Inflammatory macrophage treated with lipopolysaccharide for 1 hour (primary cell): ENCODE data around the gene LGI4.
"Not testable (repeated sequence)": the region's sequence is repeated elsewhere in the genome, so short reads cannot be mapped to it uniquely, and the experiment has no call there.

Experiments
- DNase-seq, 2 donors: peaks; one replicate each; pipeline ENCODE4 v3.0.0-alpha.2; 2020 to 2022

Gene LGI4

DNA sequence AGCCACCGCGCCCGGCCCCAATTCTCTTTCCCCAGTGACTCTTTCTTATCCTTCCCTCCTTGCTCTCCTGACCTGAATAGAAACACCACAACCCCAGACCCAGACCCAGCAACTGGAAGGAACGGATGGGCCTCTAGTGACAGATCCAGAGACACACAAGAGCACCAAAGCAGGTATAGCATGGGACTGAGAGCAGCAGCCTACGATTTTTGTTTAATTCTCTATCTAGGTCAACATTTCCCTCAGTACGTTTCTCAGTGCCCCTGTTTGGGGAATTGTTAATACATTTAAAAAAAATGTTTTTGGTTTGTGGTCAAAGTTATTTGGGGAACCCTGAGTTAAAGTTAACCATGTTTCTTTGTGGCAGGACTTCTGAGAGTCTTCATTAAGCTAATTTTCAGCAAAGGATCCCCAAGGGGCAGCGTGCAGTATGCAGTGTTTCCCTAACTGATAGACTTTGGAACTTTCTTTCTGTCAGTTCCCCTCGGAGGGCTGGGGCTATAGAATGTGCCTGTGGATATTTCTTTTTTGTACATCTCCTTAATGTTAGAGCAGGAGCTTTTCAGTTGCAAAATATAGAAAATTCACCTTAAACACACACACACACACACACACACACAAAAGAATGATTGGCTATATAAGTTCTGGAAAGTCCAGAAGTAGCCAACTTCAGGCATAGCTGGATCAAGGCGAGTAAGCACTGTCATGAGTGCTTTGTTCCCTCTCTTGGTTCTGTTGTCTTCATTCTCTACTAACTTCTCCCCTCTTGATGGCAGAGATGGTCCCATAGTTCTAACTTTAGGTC is 26.0 kb upstream of the LGI4 start:
- DNase-seq = no peak

DNA sequence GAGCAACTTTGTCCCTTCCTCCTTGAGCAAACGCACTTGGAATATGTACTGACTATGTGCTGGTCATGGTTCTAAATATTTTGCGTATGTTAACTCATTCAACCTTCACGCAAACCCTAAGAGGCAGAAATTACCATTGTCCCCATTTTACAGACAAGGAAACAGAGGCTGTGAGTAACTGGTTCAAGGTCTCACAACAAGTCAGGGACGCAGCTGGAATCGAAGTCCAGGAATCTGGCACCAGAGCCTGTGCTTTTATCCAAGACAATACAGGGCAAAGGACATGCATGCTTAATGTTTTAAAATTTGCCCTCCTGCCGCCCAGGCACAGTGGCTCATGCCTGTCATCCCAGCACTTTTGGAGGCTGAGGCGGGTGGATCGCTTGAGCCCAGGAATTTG is 24.7 kb upstream of the LGI4 start:
- no peak for DNase-seq

DNA sequence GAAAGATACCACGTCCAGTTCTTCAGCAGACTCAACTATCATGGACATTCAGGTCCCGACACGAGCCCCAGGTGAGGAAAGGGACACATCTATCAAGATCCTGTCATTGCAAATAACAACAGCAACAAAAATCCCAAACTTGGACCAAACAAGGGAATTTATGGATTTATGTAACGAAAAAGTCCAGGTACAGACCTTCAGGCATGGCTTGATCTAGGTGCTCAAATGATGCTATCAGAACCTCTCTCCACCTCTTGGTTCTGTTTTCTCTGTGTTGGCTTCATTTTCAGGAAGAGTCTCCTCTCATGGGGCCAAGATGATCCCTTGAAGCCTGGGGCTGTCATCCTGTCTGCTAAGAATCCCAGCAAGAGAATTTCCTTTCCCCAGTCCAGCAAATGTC is 22.6 kb upstream of the LGI4 start:
- DNase-seq = no peak

DNA sequence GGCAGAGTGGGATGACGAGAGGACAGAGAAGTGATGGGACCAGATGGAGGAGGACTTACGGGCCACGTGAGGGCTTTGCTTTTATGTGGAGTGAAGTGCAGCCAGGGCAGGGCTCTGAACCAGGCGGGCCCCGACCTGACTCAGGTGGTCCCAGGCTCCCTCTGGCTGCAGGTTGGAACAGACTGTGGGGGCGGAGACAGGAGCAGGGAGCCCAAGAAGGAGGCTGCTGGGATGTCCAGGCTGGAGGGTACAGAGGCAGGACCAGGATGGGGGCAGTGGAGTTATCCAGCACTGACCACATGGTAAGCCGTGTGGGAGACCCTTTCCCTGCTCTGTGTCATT is 21.8 kb upstream of the LGI4 start:
- no peak for DNase-seq

DNA sequence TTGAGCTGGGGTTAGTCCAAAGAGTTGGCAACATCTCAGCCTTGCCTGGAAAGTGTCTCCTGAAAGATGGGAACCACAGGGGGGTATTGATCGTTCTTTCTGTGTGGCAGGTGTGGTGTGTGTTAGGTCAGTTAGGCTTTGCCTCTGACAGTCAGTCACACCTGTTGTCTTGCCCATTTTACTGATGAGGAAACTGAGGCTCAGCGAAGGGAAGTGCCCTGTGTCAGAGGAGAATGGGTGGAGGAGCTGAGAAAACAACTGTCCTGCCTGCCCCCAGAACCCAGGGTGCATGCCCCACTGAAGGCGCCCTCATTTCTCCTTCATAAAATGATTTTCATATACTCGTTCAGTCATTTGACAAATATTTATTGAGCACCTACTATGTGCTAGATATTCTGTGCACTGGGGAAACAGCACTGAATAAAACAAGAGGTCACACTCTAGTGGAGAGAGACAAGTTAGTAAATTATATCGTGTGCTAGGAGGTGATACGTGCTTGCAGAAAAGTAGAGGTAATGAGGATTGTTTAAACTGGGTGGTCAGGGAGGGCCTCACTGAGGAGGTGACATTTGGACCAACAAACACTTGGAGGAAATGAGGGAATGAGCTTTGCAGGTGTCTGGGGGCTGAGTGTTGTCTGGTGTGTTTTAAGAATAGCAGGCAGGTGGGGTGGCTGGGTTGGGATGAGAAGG is 21.3 kb upstream of the LGI4 start:
- no peak for DNase-seq

DNA sequence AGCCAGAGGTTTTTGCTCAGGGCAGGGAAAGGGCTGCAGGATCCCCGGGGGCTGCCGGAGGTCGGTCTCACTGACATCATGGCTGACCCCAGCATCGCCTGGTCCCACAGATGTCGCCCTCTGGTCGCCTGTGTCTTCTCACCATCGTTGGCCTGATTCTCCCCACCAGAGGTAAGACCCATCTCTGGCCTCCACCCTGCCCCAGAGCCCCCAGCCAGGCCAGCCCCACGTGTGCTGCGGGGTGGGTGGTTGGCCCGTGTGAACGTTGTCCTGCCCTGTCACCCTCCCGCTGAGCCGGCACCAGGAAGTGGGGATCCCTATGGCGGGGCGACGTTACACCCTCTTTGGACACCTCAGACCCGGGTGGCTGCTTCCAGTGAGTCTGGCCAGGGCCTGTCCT is 20.6 kb upstream of the LGI4 start:
- DNase-seq = no peak

DNA sequence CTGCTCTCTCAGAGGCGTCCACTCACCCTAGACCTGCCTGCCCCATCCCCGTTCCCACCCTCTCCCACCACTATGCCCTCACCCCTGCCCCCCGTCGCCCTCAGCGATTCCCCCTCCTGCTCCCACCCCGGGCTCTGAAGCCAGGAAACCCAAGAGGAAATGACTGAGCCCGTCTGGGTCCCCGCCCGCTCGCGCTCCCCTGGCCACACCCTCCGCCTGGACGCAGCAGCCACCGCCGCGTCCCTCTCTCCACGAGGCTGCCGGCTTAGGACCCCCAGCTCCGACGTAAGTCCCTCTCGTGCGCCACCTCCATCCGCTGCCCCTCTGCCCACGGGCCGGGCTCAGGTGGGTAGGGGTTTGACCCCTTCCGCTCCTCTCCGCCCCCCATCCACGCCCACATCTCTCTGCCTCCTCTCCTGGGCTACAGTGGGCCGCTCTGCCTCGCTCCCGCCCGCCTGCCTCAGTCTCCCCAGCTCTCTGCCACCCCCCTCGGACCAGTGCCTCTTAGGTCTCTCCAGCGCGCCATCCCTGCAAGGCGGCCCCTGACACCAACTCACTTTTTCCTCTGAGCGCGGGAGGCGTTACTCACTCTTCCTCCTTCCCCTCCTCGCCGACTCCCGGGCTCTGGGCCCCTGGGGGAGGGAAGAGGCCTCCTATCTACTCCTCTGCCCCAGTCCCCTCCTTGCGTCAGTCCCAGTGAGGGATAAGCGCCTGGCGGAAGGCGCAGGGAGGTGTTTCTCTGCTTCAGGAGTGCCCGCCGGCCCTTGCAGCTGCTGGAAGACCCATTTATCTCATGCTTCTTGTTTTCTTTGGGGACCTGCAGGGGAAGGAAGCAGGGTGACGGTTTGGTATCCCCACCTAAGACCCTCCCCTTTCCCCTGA is 19.9 kb upstream of the LGI4 start, which contains the start of gene FXYD5:
FXYD5 (plus strand) TSS at position 211 of the 882 bp plus-strand sequence. CDS start 816 bp downstream, outside the sequence.
- peak; percentile 81 to 84 for DNase-seq

DNA sequence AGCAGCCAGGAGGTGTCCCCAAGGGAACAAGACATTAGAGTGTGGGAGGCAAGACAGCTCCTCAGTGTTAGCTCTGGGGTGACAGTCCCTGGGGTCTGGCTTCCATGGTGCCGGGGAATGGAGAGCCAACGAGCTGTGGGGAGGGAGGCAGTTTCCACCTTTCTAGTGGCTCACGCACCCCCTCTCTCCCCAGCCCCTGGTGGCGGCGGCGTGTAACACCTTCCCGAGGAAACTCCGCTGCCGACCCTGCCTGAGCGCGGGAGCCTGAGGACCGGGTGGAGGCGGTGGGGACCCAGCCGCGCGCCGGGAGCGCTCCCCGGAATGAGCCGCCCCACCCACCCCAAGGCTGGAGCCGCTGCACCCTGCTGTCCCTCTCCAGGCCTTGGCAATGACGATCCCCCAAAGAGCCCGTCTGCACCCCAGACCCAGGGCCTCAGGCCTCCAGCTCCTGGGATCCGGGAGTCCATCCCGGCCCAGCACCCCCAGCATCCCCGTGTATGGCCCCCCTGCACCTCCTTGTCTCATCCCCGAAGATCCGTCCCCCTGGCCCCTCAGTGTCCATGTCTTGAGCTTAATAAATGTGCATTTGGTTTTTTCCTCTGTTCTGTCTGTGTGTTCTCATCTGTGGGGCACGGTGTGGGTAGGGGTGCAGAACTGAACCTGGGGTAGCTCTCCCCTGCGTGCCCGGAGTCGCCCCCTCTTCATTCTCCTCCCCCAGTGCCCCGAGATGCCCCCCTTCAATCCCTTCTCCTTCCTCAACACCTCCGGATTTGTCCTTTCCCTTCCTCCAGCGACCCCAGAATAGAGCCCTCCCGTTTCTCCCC is 19.1 kb upstream of the LGI4 start:
- DNase-seq = peak in 1 of 2 donors; percentile 27

DNA sequence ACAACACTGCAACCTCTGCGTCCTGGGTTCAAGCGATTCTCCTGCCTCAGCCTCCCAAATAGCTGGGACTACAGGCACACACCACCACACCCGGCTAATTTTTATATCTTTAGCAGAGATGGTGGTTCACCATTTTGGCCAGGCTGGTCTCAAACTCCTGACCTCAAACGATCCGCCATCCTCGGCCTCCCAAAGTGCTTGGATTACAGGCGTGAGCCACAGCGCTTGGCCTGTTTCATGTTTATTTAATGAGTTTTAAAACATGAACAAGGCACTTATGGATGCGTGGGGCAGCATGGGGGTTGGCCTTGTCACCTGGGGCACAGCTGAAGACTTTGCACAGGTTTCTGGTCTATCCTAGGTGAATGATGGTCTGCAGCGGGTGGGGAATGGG is 18.3 kb upstream of the LGI4 start:
- not testable (repeated sequence) for DNase-seq

DNA sequence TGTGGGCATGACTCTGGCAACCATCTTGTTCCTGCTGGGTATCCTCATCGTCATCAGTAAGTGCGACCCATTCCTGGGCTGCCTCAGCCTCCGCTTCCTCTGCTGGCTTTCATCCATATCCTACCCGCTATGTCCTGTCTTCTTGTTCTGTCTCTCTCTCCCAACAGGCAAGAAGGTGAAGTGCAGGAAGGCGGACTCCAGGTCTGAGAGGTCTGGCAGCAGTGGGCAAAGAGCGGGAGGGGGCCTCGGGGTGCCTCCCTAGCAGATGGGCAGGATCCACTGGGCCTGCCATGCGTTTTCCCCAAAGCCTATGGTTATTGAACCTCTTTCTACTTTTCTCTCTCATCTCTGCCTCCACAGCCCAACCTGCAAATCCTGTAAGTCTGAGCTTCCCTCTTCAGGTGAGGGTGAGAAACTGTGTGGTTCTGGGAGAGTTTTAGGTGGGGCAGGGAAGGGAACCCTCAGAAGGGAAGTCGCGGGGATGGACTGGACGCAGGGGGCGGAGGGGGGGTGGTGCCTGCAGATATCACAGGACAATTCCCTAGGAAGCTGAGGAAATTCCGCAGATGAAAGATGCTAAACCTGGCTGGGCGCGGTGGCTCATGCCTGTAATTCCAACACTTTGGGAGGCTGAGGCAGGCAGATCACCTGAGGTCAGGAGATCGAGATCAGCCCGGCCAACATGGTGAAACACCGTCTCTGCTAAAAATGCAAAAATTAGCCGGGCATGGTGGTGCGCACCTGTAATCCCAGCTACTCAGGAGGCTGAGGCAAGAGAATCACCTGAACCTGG is 16.6 kb upstream of the LGI4 start:
- no peak for DNase-seq

DNA sequence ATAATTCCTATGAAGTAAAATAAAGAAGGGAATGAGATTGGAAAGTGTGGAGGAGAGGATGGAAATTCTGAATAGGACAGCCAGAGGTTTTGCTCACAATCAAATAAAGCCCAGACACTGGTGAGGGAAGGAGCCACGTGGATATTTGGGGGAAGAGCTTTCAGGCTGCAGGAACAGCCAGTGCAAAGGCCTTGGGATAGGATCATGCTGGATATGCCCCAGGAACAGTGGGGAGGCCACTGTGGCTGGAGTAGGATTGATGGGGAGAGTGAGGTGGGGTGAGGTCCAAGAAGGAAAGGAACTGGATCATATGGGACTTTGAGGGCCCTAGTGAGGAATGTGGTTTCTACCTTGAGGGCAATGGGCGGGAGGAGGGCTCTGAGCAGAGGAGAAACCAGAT is 15.6 kb upstream of the LGI4 start:
- no peak for DNase-seq

DNA sequence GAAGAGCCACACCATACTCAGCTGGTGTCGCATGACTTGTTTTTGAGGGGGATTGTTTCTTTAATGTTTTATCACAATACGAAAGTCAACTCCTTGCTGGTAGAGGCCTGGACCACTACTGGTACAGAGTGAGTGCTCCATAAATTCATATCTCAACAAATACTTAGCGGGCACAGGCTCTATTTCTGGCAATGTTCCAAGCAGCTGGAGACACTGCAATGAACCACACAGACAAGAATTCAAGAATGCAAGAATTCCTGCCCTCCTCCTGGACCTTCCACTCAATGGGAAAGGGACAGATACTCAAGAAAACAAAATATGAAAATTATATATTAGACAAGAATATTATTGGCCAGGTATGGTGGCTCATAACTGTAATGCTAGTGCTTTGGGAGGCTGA is 14.6 kb upstream of the LGI4 start:
- DNase-seq = no peak

DNA sequence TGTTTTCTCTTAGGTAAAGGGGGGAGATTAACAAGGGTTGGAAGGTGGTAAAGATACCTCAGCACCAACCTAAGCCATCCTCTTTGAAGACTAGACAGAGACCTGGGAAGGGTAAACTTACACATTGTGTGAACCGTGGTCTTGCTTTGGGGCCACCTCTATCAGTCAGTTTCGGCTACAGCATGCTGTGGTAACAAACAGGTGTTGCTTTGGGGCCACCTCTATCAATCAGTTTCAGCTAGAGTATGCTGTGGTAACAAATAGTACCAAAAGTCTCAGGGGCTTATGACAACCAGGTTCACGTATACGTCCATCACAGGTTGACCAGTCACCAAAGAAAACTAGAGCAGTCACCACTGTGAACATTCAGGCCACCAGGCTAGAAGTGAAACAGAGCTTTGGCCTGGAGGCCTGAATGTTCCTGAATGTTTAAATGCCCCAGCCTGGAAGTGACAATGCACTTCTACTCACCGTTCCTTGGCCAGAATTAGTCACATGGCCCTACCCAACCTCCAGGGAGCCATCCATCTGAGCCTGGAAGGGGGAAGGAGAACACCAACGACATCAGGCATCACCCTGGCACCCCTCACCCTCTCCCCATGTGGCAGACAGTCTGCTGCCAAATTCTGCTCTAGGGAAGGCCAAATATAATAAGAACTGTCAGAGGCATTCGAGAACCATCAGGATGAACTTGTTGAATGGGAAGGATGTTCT is 12.0 kb upstream of the LGI4 start:
- peak in 1 of 2 donors; percentile 17 for DNase-seq

DNA sequence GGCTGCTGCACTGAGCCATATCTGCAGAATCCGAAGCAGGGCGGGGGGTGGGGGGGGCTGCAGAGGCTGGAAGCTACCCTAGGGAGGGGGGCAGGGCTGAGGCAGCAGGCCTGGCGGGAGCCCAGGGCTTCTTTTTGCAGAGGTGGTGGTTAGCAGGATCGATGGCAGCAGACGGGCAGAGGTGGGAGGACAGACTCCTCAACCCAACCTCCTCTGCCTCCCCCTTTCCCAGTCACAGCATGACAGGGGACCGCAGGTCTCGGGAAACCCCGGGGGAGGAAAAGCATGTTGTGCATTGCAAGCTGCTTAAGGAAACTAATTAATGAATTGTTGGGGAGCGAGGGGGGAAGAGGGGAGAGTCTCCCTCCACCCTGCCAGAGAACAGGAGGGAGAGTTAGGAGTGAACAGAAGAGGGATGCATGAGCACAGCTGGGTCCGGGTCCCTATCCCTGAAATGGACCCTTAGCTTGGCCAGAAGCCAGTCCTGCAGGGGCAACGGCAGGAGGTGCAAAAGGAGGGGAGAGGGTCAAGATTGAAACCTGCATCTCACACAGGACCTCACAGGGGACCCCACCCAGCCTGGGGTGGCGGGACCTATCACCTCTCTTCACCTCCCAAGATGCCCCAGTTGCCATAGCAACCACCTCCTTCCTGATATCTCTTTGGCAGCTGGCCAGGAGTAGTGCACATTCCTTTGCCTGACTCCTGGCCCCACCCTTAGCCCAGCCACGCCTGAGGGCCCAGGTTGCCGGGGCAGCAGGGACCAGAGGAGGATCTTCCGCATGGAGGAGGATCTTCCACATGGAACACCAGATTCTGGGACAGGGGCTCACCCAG is 10.0 kb upstream of the LGI4 start:
- DNase-seq = no peak

DNA sequence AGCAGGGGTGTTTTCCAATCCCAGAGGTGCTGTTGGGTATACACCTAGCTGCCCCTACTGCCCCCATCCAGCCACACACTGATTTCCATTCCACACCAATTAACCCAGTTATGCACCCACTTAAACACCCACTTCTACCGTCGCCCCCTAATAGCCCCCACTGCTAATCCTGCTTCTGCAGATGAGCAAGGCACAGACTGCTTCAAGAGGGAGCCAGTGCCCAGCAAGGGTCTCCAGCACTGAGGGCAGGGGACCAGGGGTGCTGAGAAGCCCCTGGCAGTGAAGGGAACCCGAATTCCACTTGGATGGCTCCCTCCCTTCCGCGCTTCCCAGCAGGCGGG is 9.4 kb upstream of the LGI4 start:
- DNase-seq = no peak

DNA sequence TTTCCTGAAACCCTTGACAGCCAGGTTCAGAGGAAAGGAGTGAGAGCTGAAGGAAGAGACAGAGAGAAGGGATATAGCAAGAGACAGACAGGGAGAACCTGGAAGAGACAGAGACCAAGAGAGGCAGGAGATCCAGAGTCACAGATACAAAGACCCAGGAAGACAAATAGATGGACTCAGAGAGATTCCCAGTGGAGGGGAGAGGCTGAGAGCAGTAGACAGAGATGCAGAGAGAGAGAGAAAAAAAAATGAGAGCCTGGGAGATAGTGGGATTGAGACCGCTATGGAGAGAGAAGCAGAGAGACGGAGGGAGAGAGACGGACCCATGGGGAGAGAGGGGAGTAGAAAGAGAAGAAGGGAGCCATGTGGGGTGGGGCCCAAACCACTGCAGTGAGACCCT is 9.0 kb upstream of the LGI4 start:
- DNase-seq = no peak

DNA sequence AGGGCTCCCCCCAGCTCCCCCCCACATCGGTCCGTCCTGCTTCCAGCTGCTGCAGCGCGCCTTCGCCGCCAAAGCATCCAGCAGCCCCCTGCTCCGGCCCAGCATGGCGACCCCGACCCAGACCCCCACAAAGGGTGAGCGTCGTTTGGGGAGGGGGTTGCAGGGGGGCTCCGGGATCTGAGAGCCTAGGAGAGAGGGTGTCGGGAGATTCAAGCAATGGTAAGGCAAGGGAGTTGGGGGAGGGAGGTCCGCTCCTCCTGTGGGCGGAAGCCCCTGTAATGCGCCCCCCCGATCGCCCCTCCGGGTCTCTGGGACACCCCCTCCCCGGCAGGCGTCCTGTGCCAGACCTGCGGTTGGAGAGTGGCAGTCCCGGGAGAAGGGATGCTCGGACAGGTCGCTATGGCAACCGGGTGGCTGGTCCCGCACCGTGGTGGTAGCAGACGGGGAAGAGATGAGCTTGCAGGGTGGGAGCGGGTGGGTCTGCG is 8.4 kb upstream of the LGI4 start, which contains the start of gene FXYD7:
FXYD7 (plus strand) TSS at position 25 of the 485 bp plus-strand sequence; CDS start at position 104, 79 bp downstream.
- DNase-seq = no peak

DNA sequence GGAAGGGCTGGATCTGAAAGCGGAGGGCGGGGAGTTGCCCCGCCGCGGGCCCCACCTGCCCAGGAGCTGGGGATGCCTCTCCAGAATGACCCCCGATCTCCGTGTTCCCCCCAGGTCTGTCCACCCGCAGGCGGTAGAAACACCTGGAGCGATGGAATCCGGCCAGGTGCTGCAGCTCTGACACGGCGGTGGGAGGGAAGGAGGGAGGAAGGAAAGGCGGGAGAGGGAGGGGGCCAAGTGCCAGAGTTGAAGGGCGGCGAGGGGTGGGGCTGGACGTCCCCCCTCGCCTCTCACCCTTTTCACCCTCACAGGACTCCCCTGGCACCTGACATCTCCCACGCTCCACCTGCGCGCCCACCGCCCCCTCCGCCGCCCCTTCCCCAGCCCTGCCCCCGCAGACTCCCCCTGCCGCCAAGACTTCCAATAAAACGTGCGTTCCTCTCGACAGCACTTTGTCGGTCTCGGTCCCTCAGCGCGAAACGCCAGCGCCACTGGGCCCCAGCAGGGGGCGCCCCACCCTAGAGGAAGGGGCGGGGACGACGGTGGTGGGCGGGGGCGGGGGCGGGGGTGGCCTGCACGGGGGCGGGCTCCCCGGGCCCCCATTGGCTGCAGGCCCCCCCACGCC is 7.9 kb upstream of the LGI4 start:
- peak in 1 of 2 donors; percentile 65 for DNase-seq

DNA sequence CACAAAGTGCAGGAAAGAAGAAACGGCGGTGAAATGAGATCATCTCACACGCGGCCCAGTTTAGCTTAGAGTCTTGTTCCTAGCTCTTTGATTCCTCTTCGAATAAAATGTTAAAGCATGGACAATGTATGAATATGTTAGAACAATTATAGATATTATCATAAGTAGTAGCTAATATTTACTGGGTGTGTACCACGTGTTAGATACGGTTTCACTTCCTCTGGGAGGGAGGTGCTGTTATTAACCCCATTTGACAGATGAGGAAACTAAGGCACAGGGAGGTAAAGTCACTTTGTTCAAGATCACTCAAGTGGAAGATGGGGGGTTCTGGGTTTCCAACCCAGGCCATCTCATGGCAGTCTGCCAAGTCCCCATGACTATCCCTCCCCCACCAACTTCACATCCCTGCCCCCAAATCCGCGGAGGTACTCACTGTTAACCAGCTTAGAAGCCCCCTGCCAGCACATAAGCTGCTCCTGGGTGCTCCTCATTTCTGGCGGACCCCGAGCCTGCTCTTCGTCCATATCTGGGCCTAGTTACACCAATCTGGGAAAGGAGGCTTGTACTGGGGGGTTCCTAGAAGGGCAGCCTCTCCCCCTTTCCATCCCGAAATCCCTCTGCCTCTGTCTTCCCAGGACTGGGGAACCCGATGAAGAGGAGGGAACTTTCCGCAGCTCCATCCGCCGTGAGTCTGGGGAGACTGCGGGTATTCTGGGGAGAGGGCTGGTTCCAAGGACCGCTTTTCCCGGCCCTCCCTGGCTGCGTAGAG is 7.2 kb upstream of the LGI4 start:
- peak; percentile 31 to 39 for DNase-seq
